ENCODE measurements around the gene RNF121. TPM values are rescaled to one million over a fixed set of nuclear protein-coding genes. Genes with fewer than 3 reads are reported as not detected.

The RNF121 gene
- total and polyA plus RNA-seq, 2 of the 4 experiments (the other 2 are of a cell fraction): 43.4 to 88.7 TPM

GRCh38 chr11:72005347-72006260, 76.8 kb downstream of the RNF121 start (continued):
- TF ChIP-seq ELK1 (IDR thresholded peaks at IDR 0.05; ENCODE audit: borderline replicate concordance, low read depth, low read length): no peak

- in situ Hi-C loops (cut with MboI; ENCODE audit: low sequenced_read_pairs): no loop called here
- peaks cover 38% of the 10 kb centered on the region for H4K20me1 ChIP-seq (ENCODE audit: insufficient read depth, low read length)
- no peak overlapping the region for H3K4me2 ChIP-seq (ENCODE audit: low read depth, low read length)
- no CpG with 5 or more reads among the region's 8 CpGs for WGBS, 2 experiments (ENCODE audit: extremely low coverage in 2 of 2, insufficient read length in 1 of 2)
- H2AFZ ChIP-seq (replicated peaks; ENCODE audit: low read length, poor library complexity): no peak overlapping the region
- H3K36me3 ChIP-seq (ENCODE audit: control insufficient read depth, insufficient read depth, low read length): peaks cover 94% of the 10 kb centered on the region
- no peak overlapping the region for H3K4ac ChIP-seq (ENCODE audit: low read depth, low read length)
- DNase-seq (no peak), ATAC-seq (ENCODE audit: low read depth) (no peak)
- no TSS peak for BruUV-seq (replicated peaks)
- no peak overlapping the region for H3K18ac ChIP-seq (ENCODE audit: low read depth, low read length)
- H3K4me3 ChIP-seq (ENCODE audit: insufficient read depth, low read depth, low read length): no peak overlapping the region
- H3K9me3 ChIP-seq (ENCODE audit: control insufficient read depth, insufficient read depth, low read length): no peaks in the 10 kb centered on the region
- no peak overlapping the region for H2AK5ac ChIP-seq (ENCODE audit: low read depth, low read length)
- no peak overlapping the region for H2AK9ac ChIP-seq (replicated peaks; ENCODE audit: low read depth, low read length, poor library complexity)
- H3K9ac ChIP-seq (ENCODE audit: low read depth, low read length): no peak overlapping the region
- ChIA-PET POLR2A (ENCODE audit: unreplicated experiment) (no interaction called here), CTCF (interaction anchor here (1.0 kb wide), 1 partner anchor 24 kb away, joined by 3 read pairs; no protein-coding TSS in a partner anchor)
- no peak overlapping the region for H3K14ac ChIP-seq (replicated peaks; ENCODE audit: low read depth, low read length)
- H3K9me1 ChIP-seq (ENCODE audit: insufficient read depth, low read length): 0 out of 2 replicates have a peak, but pooled peaks cover 5% of the 10 kb centered on the region
- dilution Hi-C loops (cut with HindIII; ENCODE audit: low sequenced_read_pairs, unreplicated experiment): no loop called here
- H2BK120ac ChIP-seq (ENCODE audit: low read depth, low read length): no peak overlapping the region
- no peak overlapping the region for H4K91ac ChIP-seq (ENCODE audit: insufficient read depth, low read depth, low read length)
- TF ChIP-seq POLR2A (IDR thresholded peaks at IDR 0.05; ENCODE audit: low read depth, low read length) (no peak), BHLHE40 (IDR thresholded peaks at IDR 0.05; ENCODE audit: low read depth, low read length) (no peak), MXI1 (IDR thresholded peaks at IDR 0.05; ENCODE audit: borderline replicate concordance, low read depth, low read length) (no peak), MAZ (IDR thresholded peaks at IDR 0.05; ENCODE audit: borderline replicate concordance, low read depth, low read length) (no peak), NFE2L2 (IDR thresholded peaks at IDR 0.05; ENCODE audit: low read depth, low read length) (no peak), SMC3 (IDR thresholded peaks at IDR 0.05; ENCODE audit: low read depth, low read length) (no peak), RFX5 (IDR thresholded peaks at IDR 0.05; ENCODE audit: low read depth, low read length) (no peak), MAFK (IDR thresholded peaks at IDR 0.05; ENCODE audit: low read depth, low read length) (no peak), CHD1 (IDR thresholded peaks at IDR 0.05; ENCODE audit: low read depth, low read length) (no peak)
- TF ChIP-seq, protein P1, sequence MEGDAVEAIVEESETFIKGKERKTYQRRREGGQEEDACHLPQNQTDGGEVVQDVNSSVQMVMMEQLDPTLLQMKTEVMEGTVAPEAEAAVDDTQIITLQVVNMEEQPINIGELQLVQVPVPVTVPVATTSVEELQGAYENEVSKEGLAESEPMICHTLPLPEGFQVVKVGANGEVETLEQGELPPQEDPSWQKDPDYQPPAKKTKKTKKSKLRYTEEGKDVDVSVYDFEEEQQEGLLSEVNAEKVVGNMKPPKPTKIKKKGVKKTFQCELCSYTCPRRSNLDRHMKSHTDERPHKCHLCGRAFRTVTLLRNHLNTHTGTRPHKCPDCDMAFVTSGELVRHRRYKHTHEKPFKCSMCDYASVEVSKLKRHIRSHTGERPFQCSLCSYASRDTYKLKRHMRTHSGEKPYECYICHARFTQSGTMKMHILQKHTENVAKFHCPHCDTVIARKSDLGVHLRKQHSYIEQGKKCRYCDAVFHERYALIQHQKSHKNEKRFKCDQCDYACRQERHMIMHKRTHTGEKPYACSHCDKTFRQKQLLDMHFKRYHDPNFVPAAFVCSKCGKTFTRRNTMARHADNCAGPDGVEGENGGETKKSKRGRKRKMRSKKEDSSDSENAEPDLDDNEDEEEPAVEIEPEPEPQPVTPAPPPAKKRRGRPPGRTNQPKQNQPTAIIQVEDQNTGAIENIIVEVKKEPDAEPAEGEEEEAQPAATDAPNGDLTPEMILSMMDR (conservative IDR thresholded peaks at IDR 0.05; ENCODE audit: low read depth, low read length): no peak
- no peak overlapping the region for H2BK20ac ChIP-seq (ENCODE audit: low read depth, low read length)
- H4K5ac ChIP-seq (ENCODE audit: low read depth, low read length): no peak overlapping the region
- no peaks in the 10 kb centered on the region for H3K4me1 ChIP-seq (ENCODE audit: control insufficient read depth, insufficient read depth, low read length)
- no peak overlapping the region for H3K27ac ChIP-seq (ENCODE audit: insufficient read depth, low read length)
- no peak overlapping the region for H3K23ac ChIP-seq (ENCODE audit: low read depth, low read length)
- no peak overlapping the region for H2BK15ac ChIP-seq (ENCODE audit: low read depth, low read length)
- H3K27me3 ChIP-seq (ENCODE audit: control insufficient read depth, insufficient read depth, low read length): no peaks in the 10 kb centered on the region
- H2BK5ac ChIP-seq (ENCODE audit: low read depth, low read length, poor library complexity, severe bottlenecking): no peak overlapping the region
- intact Hi-C loops (cut with micrococcal nuclease): no loop called here
- H3K56ac ChIP-seq (ENCODE audit: extremely low read depth, insufficient read depth, low read length): no peak overlapping the region
- H3K79me1 ChIP-seq (ENCODE audit: low read depth in 1 of 2, low read length in 2 of 2): peaks cover 16 to 25% of the 10 kb centered on the region in 2 experiments; a peak in 3 of 4 replicates
- H4K8ac ChIP-seq (ENCODE audit: low read depth in 2 of 2, low read length in 2 of 2): no peak overlapping the region
Measured at GRCh38 chr11:72006309-72007088, 77.7 kb downstream of the RNF121 start.
